Heart left ventricle (tissue), 16 donors: ENCODE measurements around the gene ORC4. TPM values are rescaled to one million over a fixed set of nuclear protein-coding genes. Genes with fewer than 3 reads are reported as not detected.

Experiments
- ATAC-seq, 4 donors: fragments of 200-7000 bp; cut with Tn5 transposase; one replicate each; pipeline ENCODE4 v1.9.1; 2020 to 2022; ENCODE audit warnings: moderate library complexity in 4 of 4, mild to moderate bottlenecking in 3 of 4, moderate number of reproducible peaks in 1 of 4
- DNase-seq, 5 donors: peaks; one replicate each; pipeline ENCODE4 v3.0.0-alpha.2; 2020
- H3K27ac ChIP-seq, 12 donors: fragments of 200-600 bp; sonication (generic) in 4 of 12; one replicate each; pipeline versions ENCODE4 v1.5.0 to v1.8.0; 2016 to 2022; ENCODE audit warnings: mild to moderate bottlenecking in 2 of 12
- H3K27me3 ChIP-seq, 9 donors: fragments of 200-600 bp; sonication (generic) in 2 of 9; one replicate each; pipeline versions ENCODE4 v1.5.1 to v1.8.0; 2016 to 2022; ENCODE audit warnings: mild to moderate bottlenecking in 3 of 9
- H3K36me3 ChIP-seq, 9 donors: fragments of 200-600 bp; sonication (generic) in 2 of 9; one replicate each; pipeline versions ENCODE4 v1.5.0 to v1.8.0; 2018 to 2022; ENCODE audit warnings: mild to moderate bottlenecking in 2 of 9
- H3K4me1 ChIP-seq, 12 donors: fragments of 200-600 bp; sonication (generic) in 4 of 12; one replicate each; pipeline versions ENCODE4 v1.5.0 to v1.8.0; 2016 to 2022; ENCODE audit warnings: mild to moderate bottlenecking in 3 of 12
- H3K4me3 ChIP-seq, 12 donors: fragments of 200-600 bp; sonication (generic) in 4 of 12; one replicate each; pipeline versions ENCODE4 v1.5.0 to v1.8.0; 2017 to 2022; ENCODE audit warnings: mild to moderate bottlenecking in 9 of 12, moderate library complexity in 4 of 12
- H3K9me3 ChIP-seq, 12 donors: fragments of 200-600 bp; sonication (generic) in 4 of 12; one replicate each; pipeline versions ENCODE4 v1.5.0 to v1.8.0; 2016 to 2022; ENCODE audit warnings: mild to moderate bottlenecking in 1 of 12
- CTCF ChIP-seq, 12 donors: fragments of 200-600 bp; sonication (generic) in 4 of 12; IDR thresholded peaks; one replicate each; pipeline versions ENCODE4 v1.5.0 to v1.8.0; 2018 to 2022; ENCODE audit warnings: antibody characterized with exemption in 12 of 12, mild to moderate bottlenecking in 5 of 12
- POLR2A ChIP-seq, 2 donors: fragments of 450-650 bp; IDR thresholded peaks; one replicate each; pipeline ENCODE4 v1.6.1; 2017; ENCODE audit warnings: antibody characterized with exemption in 2 of 2, mild to moderate bottlenecking in 2 of 2, moderate library complexity in 2 of 2
- WGBS, 4 donors: extraction: QIAGEN DNeasy Blood & Tissue Kit in 2 of 4; methylation state at CpG; one replicate each; pipeline versions ENCODE4 v1.1.5 to v1.1.7; 2013 to 2018; 5-methylcytosine and 5-hydroxymethylcytosine counted together
- intact Hi-C, 10 donors: fragments of 100-400 bp; cut with DNase I; formaldehyde crosslinking; loops; one replicate each; pipeline versions ENCODE4 v1.11.1 to v1.14.2; 2022
- polyA plus RNA-seq, 2 donors: library from polyadenylated mRNA; stranded (reverse); fragments of 200-250 nt; gene quantifications; one replicate each; pipeline ENCODE4 v1.2.3, GENCODE V29; 2013
- total RNA-seq, 9 donors: library from RNA; depleted of rRNA in 2 of 9; stranded (reverse); fragments of >200 nt in 2 of 9; fragmentation: NEBNext Ultra II Directional in 3 of 9; extraction: Animal tissue kit (Norgen Biotek cat#: 25700) in 3 of 9; gene quantifications; one replicate each; pipeline versions ENCODE4 v1.1.0 to v1.2.4, GENCODE V29; 2016 to 2023
- donor health status: ischemic (EF 13 %, LVEDD 7.1; RV severe dilation, severe dysfunction).
- donor health status: healthy with polysubstance abuse.
- donor health status: DM: no; HTN: yes; CAD: no.
- donor health status: DM: no; HTN: no; CAD: no.
- donor health status: ischemic (EF 25% LVEDD 6.9; RV normal size, moderate dysfunction).
- donor health status: ischemic (EF 25% LVEDD 5.7; RV mildly dilated, moderate dysfunction).
- donor health status: healthy.
- donor health status: DM: yes; HTN: yes; CAD: no.
- donor health status: ischemic (EF 35%, LVEDD 5.7; RV mildly dilated, moderate dysfunction).
- donor health status: nonischemic (EF 11% LVEDD 7.7; RV severe dilation, severe dysfunction).
- donor health status: DM: yes; HTN: yes; CAD: no.
- donor health status: PGD.
- donor health status: ischemic (EF 29% LVEDD 5.4; RV normal size, mild dysfunction).
- donor health status: nonischemic (EF 23%, LVEDD 6.1; RV moderate dilation, normal function).

The ORC4 gene
- total and polyA plus RNA-seq, 11 donors: 7.5 to 64.7 (median 38.9) TPM

- no peak overlapping the region for H3K27ac ChIP-seq
- intact Hi-C loops: loop anchor here (2.0 to 5.0 kb wide), 5 partner anchors 568 to 1053 kb away; no protein-coding TSS in a partner anchor
These were observed 81.2 kb downstream of the ORC4 start for GRCh38 chr2:147939313-147939712.

GRCh38 chr2:147937744-147938349, 82.7 kb downstream of the ORC4 start:
- WGBS, 4 donors: 35 to 43% (median 40%) methylated on average over 3 of the region's 3 CpGs
- Histone ChIP-seq H3K27me3 (no peaks in the 10 kb centered on the region), H3K27ac (no peak overlapping the region), H3K9me3 (no peaks in the 10 kb centered on the region), H3K4me1 (no peaks in the 10 kb centered on the region), H3K36me3 (peaks cover 0 to 78% (median 39%) of the 10 kb centered on the region in 9 donors), H3K4me3 (no peak overlapping the region)
- no peak for TF ChIP-seq POLR2A (IDR thresholded peaks at IDR 0.05)
- TF ChIP-seq CTCF (IDR thresholded peaks at IDR 0.05): peak; percentile 78 to 95 (median 90)
- intact Hi-C loops: loop anchor here (1.0 to 5.0 kb wide), 7 partner anchors 569 to 1054 kb away; no protein-coding TSS in a partner anchor
- DNase-seq (no peak), ATAC-seq (peak in 3 of 4 donors; percentile 55 to 65 (median 62))

More at GRCh38 chr2:147939313-147939712, 81.2 kb downstream of the ORC4 start:
- ATAC-seq (no peak), DNase-seq (no peak)
- Histone ChIP-seq H3K4me1 (no peaks in the 10 kb centered on the region), H3K4me3 (no peak overlapping the region), H3K9me3 (no peaks in the 10 kb centered on the region), H3K36me3 (peaks cover 0 to 83% (median 37%) of the 10 kb centered on the region in 9 donors), H3K27me3 (no peaks in the 10 kb centered on the region)
- 94 to 98% (median 96%) methylated on average over 1 of the region's 1 CpG for WGBS, 4 donors
- TF ChIP-seq CTCF (IDR thresholded peaks at IDR 0.05) (no peak), POLR2A (IDR thresholded peaks at IDR 0.05) (no peak)

GRCh38 chr2:147934881-147935620, 85.5 kb downstream of the ORC4 start:
- no peak for DNase-seq
- H3K27me3 ChIP-seq: no peaks in the 10 kb centered on the region
- intact Hi-C loops: loop anchor here (5.0 kb wide), 4 partner anchors 572 to 1057 kb away; no protein-coding TSS in a partner anchor
- 79 to 90% (median 81%) methylated on average over 1 of the region's 1 CpG for WGBS, 4 donors
- H3K4me1 ChIP-seq: no peaks in the 10 kb centered on the region
- no peak overlapping the region for H3K4me3 ChIP-seq
- no peak overlapping the region for H3K27ac ChIP-seq
- no peaks in the 10 kb centered on the region for H3K9me3 ChIP-seq
- no peak for ATAC-seq
- peaks cover 0 to 76% (median 43%) of the 10 kb centered on the region in 9 donors for H3K36me3 ChIP-seq
- TF ChIP-seq POLR2A (IDR thresholded peaks at IDR 0.05) (no peak), CTCF (IDR thresholded peaks at IDR 0.05) (no peak)

- Histone ChIP-seq H3K27ac (no peak overlapping the region), H3K4me3 (no peak overlapping the region), H3K36me3 (peaks cover 0 to 78% (median 48%) of the 10 kb centered on the region in 9 donors), H3K9me3 (no peaks in the 10 kb centered on the region), H3K4me1 (no peaks in the 10 kb centered on the region), H3K27me3 (no peaks in the 10 kb centered on the region)
- intact Hi-C loops: no loop called here
- DNase-seq: no peak
- ATAC-seq: no peak
- TF ChIP-seq CTCF (IDR thresholded peaks at IDR 0.05) (no peak), POLR2A (IDR thresholded peaks at IDR 0.05) (no peak)
These were observed 86.6 kb downstream of the ORC4 start for GRCh38 chr2:147933931-147934330.
